MM.1S (cell line): ENCODE data around the gene RWDD4.

Experiments
- DNase-seq: peaks from one replicate; pipeline ENCODE4 v3.0.0-alpha.2; 2015
- H2AFZ ChIP-seq: fragments of 300-600 bp; sonication (generic); 2 replicates; pipeline ENCODE4 v1.6.0; 2016; ENCODE audit warnings: antibody characterized with exemption, low read length
- H3F3A ChIP-seq: fragments of 300-600 bp; sonication (generic); 2 replicates; pipeline ENCODE4 v1.6.1; 2016; ENCODE audit warnings: mild to moderate bottlenecking, antibody characterized with exemption, low read length, moderate library complexity, mixed read lengths; ENCODE audit not compliant: insufficient read depth
- H3K27ac ChIP-seq: fragments of 300-600 bp; sonication (generic); 2 replicates; pipeline ENCODE4 v1.5.1; 2016; ENCODE audit warnings: mild to moderate bottlenecking, low read length
- H3K27me3 ChIP-seq: fragments of 300-600 bp; sonication (generic); replicated peaks from 2 replicates; pipeline ENCODE4 v1.6.0; 2016; ENCODE audit warnings: low read length; ENCODE audit not compliant: insufficient read depth
- H3K36me3 ChIP-seq: fragments of 300-600 bp; sonication (generic); replicated peaks from 2 replicates; pipeline ENCODE4 v1.6.1; 2016; ENCODE audit warnings: mild to moderate bottlenecking, low read length, mixed read lengths; ENCODE audit not compliant: insufficient read depth
- H3K4me1 ChIP-seq: fragments of 300-600 bp; sonication (generic); 2 replicates; pipeline ENCODE4 v1.6.1; 2016; ENCODE audit warnings: low read length, mixed read lengths
- H3K4me2 ChIP-seq: fragments of 300-600 bp; sonication (generic); 2 replicates; pipeline ENCODE4 v1.6.0; 2016; ENCODE audit warnings: low read depth, low read length
- H3K4me3 ChIP-seq: fragments of 300-600 bp; sonication (generic); 2 replicates; pipeline ENCODE4 v1.5.1; 2016; ENCODE audit warnings: low read length, mixed read lengths
- H3K79me2 ChIP-seq: fragments of 300-600 bp; sonication (generic); 2 replicates; pipeline ENCODE4 v1.6.1; 2016; ENCODE audit warnings: mixed run types, low read length, mixed read lengths
- H3K9ac ChIP-seq: fragments of 300-600 bp; sonication (generic); 2 replicates; pipeline ENCODE4 v1.6.1; 2016; ENCODE audit warnings: low read length, mixed read lengths
- H3K9me2 ChIP-seq: fragments of 300-600 bp; sonication (generic); replicated peaks from 2 replicates; pipeline ENCODE4 v1.6.1; 2016; ENCODE audit warnings: mild to moderate bottlenecking, low read length, mixed read lengths; ENCODE audit not compliant: insufficient read depth
- H3K9me3 ChIP-seq: fragments of 300-600 bp; sonication (generic); replicated peaks from 2 replicates; pipeline ENCODE4 v1.6.1; 2016; ENCODE audit warnings: mild to moderate bottlenecking, low read length, mixed read lengths; ENCODE audit not compliant: insufficient read depth
- H4K20me1 ChIP-seq: fragments of 300-600 bp; sonication (generic); 2 replicates; pipeline ENCODE4 v1.6.1; 2016; ENCODE audit warnings: mild to moderate bottlenecking, low read length, moderate library complexity, mixed read lengths; ENCODE audit not compliant: insufficient read depth
- CTCF ChIP-seq: fragments of 300-600 bp; sonication (generic); IDR thresholded peaks from 2 replicates; pipeline ENCODE4 v1.5.1; 2016; ENCODE audit warnings: antibody characterized with exemption, low read length, mixed read lengths
- EZH2 ChIP-seq: fragments of 300-600 bp; sonication (generic); optimal IDR thresholded peaks from 2 replicates; pipeline ENCODE3; 2017; ENCODE audit warnings: low read depth, mild to moderate bottlenecking, antibody characterized with exemption, low read length, mixed read lengths
- EZH2phosphoT487 ChIP-seq: fragments of 300-600 bp; sonication (generic); IDR thresholded peaks from 2 replicates; pipeline ENCODE4 v1.6.1; 2018; ENCODE audit warnings: antibody characterized with exemption, low read length

The RWDD4 gene

DNA sequence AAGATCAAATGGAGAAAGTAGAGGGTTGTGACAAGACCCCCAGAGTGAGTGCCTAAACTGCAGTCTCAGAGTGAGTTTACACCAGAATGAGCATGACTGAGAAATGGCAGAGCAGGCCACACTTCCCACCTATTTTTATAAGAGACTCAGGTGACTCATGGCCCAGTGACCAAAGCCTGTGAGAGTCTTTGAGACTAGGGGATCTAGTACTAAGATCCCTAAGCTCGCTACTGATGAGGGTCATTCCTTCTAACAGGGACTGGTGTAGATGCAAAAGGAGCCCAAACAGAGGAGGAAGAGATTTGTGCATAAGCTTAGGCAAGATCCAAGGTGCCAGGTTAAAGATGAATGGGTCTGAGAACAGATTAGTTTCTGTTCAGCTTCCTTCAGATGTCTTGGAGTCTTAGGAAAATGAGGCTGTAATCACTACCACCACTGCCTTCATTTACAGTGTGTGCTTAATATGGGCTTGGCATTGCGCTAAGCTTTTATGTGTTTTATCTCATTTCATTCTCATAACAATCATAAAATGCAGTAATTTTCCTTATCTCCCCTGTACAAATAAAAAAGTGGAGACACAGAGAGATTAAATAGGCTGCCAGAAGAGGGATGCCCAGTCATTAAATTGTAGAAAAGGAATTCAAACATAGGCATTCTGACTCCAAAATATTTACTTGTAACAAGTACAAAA, 62.8 kb downstream of the RWDD4 start:
- Histone ChIP-seq H3K4me2 (no peak overlapping the region), H3K9ac (no peak overlapping the region), H3F3A (no peaks in the 10 kb centered on the region), H2AFZ (no peak overlapping the region), H3K27ac (no peak overlapping the region), H3K4me3 (no peak overlapping the region), H4K20me1 (no peaks in the 10 kb centered on the region), H3K4me1 (peaks cover 13% of the 10 kb centered on the region), H3K27me3 (no peaks in the 10 kb centered on the region), H3K36me3 (no peaks in the 10 kb centered on the region), H3K79me2 (no peaks in the 10 kb centered on the region), H3K9me2 (no peaks in the 10 kb centered on the region), H3K9me3 (no peaks in the 10 kb centered on the region)
- TF ChIP-seq CTCF = no peak
- no peak for TF ChIP-seq EZH2
- TF ChIP-seq EZH2phosphoT487 = no peak
- no peak for DNase-seq

GRCh38 chr4:183594823-183595222, 64.2 kb downstream of the RWDD4 start:
- Histone ChIP-seq H3K79me2 (no peaks in the 10 kb centered on the region), H3K4me3 (no peak overlapping the region), H3K9ac (no peak overlapping the region), H3K4me1 (peaks cover 9% of the 10 kb centered on the region), H3K27ac (no peak overlapping the region), H3K9me3 (no peaks in the 10 kb centered on the region), H3K4me2 (no peak overlapping the region), H3K9me2 (no peaks in the 10 kb centered on the region), H3K36me3 (no peaks in the 10 kb centered on the region), H2AFZ (no peak overlapping the region), H3K27me3 (no peaks in the 10 kb centered on the region), H4K20me1 (no peaks in the 10 kb centered on the region), H3F3A (no peaks in the 10 kb centered on the region)
- no peak for DNase-seq
- no peak for TF ChIP-seq EZH2phosphoT487
- TF ChIP-seq CTCF = no peak
- TF ChIP-seq EZH2 = no peak

DNA sequence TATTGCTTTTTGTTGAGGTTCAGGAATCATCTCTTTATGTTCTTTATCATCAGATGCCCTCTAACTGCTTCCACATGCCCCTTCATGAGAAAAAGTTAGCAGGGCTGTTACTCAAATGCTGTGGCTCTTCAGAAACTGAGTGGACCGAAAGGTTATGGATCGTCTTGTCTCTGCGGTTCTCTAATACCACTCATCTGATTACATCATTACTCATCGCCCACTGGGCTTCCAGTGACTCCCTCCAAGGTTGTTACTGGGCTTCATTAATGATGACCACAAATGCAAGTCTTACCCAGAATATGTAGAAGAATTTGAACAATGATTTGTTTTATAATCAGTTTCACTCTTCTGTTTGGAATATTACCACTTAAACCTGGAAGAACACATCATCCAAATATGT, 67.7 kb downstream of the RWDD4 start:
- Histone ChIP-seq H2AFZ (no peak overlapping the region), H3K9ac (no peak overlapping the region), H3K4me3 (no peak overlapping the region), H3K9me3 (no peaks in the 10 kb centered on the region), H3F3A (no peaks in the 10 kb centered on the region), H3K4me1 (no peaks in the 10 kb centered on the region), H3K36me3 (no peaks in the 10 kb centered on the region), H3K27me3 (no peaks in the 10 kb centered on the region), H3K27ac (no peak overlapping the region), H3K4me2 (no peak overlapping the region), H3K9me2 (no peaks in the 10 kb centered on the region), H4K20me1 (no peaks in the 10 kb centered on the region), H3K79me2 (no peaks in the 10 kb centered on the region)
- TF ChIP-seq EZH2phosphoT487 = no peak
- no peak for TF ChIP-seq CTCF
- TF ChIP-seq EZH2 = no peak
- DNase-seq = no peak
